OCI-LY1 (cell line): ENCODE measurements around the gene SNRK.

Source experiments
- EZH2 ChIP-seq: fragments of 200-600 bp; sonication (generic), shearing (Covaris generic); IDR thresholded peaks from 2 replicates; pipeline ENCODE4 v1.8.0; 2017; ENCODE audit warnings: borderline replicate concordance, mixed run types, mild to moderate bottlenecking, antibody characterized with exemption, low read length, moderate library complexity, mixed read lengths
- TF ChIP-seq, protein P1 (sequence below): fragments of 200-600 bp; sonication (generic), shearing (Covaris generic); IDR thresholded peaks from 2 replicates; pipeline ENCODE4 v1.5.1; 2017; ENCODE audit warnings: mild to moderate bottlenecking, antibody characterized with exemption, low read length, moderate library complexity, mixed read lengths

DNA sequence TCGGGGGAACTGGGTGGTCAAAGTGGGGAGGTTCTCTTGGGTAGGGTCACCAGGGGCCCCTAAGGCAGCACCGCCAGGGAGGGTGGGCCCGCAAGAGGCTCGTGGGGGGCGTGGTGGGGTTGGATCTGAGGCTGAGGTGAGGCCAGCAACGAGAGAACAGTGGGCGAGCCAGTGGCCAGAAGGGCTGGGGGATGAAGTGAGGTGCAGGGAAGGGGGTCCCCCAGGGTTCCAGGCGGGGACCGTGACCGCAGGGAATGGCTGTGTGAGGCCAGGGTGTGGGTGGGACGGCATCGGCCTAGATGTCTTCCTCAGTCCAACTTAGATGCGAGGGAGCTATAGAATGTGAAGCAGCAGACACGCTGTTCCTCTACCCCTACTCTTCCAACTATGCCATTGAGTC is 78.2 kb downstream of the SNRK start:
- no peak for TF ChIP-seq EZH2
- TF ChIP-seq, protein P1, sequence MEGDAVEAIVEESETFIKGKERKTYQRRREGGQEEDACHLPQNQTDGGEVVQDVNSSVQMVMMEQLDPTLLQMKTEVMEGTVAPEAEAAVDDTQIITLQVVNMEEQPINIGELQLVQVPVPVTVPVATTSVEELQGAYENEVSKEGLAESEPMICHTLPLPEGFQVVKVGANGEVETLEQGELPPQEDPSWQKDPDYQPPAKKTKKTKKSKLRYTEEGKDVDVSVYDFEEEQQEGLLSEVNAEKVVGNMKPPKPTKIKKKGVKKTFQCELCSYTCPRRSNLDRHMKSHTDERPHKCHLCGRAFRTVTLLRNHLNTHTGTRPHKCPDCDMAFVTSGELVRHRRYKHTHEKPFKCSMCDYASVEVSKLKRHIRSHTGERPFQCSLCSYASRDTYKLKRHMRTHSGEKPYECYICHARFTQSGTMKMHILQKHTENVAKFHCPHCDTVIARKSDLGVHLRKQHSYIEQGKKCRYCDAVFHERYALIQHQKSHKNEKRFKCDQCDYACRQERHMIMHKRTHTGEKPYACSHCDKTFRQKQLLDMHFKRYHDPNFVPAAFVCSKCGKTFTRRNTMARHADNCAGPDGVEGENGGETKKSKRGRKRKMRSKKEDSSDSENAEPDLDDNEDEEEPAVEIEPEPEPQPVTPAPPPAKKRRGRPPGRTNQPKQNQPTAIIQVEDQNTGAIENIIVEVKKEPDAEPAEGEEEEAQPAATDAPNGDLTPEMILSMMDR, result no peak
